HG03558 (cell line): ENCODE results near the gene TMEM109.

Source experiments
- ATAC-seq: cut with Tn5 transposase; IDR thresholded peaks from one replicate; pipeline ENCODE4 v1.9.1; 2021; ENCODE audit warnings: moderate number of reproducible peaks; ENCODE audit not compliant: unreplicated experiment; ENCODE audit errors: extremely low read depth

The TMEM109 gene

DNA sequence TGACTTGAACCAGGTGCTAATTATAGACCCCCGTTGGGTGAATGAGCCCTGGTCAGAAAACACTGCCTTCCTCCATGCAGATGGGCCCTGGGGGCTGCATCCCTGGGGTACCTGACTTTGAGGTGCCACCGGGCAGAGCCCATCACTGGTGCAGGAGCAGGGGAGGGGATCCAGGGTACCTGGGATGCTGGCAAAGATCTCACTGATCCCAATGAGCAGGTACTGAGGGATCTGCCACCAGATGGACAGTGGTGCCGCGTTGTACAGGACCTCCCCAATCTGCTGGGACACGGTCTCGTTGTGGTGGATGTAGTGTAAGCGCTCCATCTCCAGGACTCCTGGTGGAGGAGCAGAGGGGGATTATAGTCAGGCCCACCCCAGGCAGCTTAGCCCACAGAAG lies 25.3 kb downstream of the TMEM109 start:
- no peak for ATAC-seq

DNA sequence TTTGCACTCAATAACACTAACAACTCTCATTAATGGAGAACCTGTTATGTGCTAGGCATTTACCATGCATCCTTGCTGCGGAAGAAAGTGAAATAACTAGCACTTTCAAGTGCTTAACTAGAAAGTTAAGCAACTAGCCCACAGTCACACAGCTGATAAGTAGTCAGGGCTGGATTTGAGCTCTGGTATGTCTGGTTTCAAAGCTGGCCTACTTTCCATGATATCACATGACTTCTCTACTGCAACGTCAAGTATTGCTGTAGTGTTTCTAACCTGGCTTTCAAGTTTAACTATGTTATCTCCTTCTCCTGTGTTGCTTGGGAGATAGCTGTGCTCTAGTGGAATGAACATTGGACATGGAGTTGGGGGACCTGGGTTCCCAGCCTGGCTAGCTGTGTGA lies 25.9 kb downstream of the TMEM109 start:
- no peak for ATAC-seq

DNA sequence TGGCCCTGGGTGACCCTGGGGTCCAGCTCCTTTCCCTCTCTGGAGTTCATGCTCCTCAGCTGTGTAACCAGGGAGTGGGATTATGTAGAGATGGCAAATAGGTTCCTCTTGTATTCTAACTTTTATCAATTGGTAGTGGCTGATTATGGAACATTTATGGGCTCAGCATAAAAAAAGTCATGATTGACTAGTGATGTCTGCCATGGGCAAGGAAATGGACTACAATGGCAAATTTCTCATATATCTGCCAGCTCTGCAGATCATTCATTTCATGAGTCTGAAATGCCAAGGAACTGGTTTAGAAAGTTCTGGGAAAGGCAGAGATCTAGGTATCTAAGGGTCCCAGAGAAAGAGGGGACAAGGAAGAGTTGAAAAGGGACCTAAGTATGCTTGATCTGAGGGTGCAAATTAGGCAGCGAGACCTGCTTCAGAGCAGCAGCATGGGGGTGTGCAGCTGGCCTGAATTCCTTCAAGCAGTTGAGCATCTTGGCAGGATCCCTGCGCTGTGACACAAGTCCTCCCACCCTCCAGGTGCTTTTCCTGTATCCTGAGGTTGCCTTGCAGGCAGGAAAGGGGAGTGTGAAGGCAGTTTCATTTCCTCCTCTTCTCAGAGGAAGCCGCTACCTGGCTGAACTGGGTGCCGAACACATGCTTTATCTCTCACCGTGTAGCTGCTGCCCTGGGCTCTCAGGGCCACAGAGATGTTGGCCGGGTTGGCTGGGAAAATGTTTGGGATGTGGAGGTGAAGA lies 27.6 kb downstream of the TMEM109 start:
- ATAC-seq: no peak

DNA sequence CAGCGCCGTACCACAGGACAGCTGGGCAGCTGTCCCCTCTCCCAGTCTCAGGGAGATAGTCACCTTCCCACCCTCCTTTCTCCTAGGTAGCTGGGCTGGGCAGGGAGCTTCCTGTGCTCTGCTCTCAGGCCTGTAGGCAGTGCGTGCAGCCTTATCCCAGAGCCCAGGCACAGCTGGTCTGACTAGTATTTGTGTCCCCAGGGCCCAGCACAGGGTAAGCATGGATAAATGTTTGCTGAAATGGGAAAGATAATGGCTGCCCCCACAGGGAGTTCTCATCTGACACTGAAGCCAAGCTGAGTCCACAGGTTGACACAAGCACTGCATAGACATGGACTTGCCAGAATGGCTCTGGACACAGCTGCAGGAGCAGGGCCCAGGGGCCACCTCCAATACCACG lies 28.3 kb downstream of the TMEM109 start:
- ATAC-seq: no peak

DNA sequence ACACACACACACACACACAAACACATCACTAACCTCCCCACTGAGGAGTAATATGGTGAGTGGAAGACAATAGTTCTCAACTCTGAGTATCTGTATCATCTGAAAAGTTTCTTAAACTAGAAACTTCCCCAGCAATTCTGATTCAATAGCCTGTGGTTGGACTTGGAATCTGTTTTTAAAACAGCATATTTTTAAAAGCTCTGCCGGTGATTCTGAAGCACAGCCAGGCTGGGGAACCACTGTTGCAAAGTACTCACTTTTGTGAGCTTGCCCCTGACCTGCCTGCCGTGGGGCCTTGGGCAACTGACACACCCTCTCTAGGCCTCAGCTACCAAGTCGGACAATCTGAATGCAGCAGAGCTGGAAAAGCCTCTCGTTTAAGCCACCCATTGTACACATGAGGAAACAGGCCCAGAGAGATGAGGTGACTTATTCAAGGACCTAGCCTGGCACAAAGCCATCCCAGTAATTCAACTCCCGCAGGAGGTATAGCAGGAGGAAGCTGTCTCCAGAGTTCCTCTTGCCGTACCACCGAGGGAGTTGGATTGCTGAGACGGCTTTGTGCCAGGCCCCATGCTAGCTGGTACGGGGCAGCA lies 29.1 kb downstream of the TMEM109 start:
- ATAC-seq: no peak

DNA sequence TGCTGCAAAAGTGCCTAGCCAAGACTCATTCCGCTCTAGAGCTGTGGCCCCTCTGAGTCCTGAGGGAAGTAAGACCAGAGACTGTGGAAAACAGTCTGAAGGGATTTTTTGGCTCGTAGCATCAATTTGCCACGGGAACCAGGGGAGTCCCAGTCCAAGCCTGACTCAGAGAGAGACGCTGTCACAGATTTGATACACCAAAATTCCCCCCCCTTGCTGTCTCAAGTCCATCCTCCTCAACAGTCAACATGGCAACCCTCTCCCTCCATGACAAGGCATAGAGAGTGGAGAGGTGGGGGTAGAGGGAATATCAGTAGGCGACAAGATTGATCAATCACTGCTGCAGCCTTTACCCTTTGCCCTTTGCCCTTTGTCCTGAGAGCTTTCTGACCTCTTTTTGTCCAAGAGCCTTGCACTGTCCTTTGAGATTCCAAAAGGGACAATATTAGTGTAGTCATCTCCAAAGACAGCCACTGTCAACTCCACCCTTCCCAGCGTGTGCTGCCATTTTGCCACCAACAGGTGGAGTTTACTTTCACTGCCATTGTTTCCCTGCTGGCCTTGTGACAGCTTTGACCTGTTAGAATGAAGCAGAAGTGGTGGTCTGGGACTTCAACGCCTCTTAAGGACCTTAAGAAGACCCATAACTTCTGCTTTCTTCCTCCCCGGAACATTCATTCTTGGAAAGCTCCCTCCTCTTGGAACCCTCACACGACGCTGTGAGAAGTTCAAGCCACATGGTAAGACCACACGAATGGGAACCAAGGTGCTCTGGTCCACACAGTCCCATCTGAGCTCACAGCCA lies 30.7 kb downstream of the TMEM109 start:
- ATAC-seq: no peak

DNA sequence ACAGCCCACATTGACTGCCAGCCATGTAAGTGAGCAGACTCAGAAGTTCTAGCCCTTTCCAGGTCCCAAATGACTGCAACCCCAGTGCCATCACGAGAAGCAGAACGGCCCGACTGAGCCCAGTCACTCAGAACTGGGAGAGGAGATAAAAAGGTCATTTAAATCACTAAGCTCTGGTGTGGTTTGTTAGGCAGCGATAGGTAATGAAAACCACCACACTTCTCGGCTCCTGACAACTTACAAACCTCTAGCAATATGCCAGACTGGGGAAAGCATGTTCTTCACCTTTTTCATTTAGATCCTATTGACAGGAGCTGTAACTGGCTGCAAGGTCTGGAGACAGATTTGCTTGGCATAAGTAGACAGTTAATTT lies 31.3 kb downstream of the TMEM109 start:
- ATAC-seq: no peak

DNA sequence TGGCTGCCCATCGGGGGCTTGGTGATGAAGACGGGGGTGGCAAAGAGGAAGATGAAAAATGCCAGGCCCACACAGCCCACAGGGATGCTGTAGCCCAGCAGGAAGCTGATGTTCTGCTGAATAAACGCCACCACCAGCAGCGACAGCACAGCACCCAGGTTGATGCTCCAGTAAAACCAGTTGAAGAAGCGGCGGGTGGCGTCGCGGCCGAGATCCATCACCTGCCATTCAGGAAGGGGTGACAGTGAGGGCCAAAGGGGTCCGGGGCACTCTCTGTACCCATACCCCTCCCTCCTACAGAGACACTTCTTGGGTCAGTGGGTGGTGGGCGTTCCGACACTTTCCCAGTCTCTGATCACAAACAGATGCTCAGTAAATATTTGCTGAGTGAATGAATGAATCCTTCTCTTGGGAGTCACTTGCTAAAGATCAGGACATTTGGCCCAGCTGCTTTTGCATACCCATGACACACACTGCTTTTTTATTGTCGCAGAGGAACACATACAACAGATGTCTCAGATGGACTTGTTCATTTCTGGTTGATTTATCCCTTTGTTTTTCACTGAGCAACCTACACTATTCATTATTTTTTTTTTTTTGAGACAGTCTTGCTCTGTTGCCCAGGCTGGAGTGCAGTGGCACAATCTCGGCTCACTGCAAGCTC lies 32.8 kb downstream of the TMEM109 start:
- ATAC-seq: no peak

DNA sequence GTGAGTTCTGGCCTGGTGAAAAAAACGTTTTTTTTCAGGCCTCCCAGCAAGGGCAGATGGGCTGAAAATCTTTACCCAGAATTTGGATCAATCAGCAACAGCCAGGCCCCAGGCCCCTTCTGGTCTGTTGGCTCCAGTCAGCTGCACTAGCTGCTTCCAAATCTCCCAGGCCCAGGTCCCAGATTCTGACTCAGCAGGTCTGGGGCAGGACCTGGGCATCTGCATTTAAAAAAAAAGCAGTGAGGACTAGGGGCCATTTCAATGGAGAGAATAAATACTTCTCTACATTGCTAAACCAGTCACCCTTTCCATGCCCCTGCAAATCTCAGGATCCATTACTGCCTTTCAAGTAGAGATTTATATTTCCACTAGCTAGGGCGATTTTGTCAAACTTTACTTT lies 33.7 kb downstream of the TMEM109 start:
- no peak for ATAC-seq

DNA sequence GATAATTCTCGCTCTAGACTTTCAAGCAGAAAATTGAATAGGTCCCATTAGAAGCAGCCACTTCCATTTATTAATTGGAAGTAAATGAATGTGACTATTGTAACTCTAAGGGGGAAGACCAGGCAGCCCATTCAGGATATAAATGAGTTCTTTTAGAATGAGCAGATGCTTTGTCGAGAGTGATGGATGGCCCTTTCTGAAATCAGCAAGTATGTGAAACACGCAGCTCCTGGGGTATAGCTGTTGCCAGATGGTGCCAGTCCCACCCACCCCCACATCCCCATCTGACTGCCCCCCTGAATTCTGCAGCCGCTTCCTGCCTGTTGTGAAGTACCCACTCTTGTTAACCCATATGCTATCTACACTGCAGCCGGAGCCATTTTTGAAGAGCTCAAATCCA lies 34.3 kb downstream of the TMEM109 start:
- ATAC-seq: no peak

DNA sequence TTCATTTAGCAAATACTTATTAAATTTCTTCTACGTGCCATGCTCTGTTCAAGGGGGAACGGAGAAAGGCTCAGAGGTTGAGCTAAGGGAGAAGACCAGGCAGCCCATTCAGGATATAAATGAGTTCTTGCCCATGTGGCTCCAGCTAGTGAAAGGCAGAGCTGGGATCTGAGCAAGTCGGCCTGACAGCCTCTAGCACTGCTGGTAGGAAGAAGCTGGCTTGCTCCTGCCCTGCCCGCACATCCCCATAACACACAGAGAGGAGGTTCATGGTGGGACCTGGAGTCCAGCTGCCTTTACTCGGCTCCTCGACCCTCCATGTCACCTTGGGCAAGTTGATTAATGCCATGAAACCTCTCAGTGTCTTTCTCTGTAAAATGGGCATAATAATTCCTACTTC lies 36.1 kb downstream of the TMEM109 start:
- no peak for ATAC-seq

DNA sequence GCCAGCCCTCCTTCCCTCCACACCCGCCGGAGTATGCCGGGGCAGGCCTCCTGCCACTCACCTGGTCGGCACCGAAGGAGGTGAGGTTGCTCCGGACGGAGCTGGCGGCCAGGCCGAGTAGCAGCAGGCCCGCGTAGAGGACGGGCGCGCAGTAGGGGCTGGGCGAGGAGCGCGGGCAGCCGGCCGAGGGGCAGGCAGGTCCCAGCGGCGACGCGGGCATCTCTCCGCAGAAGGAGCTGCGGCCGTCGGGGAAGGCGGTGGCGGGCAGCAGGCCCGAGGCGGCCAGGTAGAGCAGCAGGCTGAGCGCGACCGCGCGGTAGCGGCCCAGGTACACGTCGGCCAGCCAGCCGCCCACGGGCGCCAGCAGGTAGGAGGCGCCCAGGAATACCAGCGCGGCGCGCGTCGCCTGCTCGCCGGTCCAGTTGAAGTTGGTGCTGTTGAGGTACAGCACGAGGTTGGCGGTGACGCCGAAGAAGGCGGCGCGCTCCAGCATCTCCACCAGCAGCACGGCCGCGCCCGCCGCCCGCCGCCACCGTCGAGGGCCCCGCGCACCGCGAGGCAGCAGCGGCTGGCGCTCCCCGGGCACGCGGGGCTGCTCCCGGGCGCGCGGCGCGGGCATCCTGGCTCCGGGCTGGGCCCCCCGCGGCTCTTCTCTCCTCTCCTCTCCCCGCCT lies 37.1 kb downstream of the TMEM109 start:
- no peak for ATAC-seq

DNA sequence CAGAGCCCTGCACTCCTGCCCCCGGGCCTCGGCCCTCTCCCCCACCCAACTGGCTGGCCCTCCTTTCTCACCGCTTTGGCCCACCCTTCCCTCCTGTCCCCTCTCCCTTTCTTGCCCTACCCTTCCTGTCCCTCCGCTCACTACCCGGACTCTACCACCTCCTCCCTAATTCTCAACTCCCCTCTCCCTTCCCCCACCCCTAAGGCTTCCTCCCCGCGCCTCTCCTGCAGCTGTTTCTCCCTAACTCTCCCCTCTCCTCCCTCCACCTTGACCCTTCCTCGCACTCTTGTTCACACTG lies 37.6 kb downstream of the TMEM109 start:
- no peak for ATAC-seq

DNA sequence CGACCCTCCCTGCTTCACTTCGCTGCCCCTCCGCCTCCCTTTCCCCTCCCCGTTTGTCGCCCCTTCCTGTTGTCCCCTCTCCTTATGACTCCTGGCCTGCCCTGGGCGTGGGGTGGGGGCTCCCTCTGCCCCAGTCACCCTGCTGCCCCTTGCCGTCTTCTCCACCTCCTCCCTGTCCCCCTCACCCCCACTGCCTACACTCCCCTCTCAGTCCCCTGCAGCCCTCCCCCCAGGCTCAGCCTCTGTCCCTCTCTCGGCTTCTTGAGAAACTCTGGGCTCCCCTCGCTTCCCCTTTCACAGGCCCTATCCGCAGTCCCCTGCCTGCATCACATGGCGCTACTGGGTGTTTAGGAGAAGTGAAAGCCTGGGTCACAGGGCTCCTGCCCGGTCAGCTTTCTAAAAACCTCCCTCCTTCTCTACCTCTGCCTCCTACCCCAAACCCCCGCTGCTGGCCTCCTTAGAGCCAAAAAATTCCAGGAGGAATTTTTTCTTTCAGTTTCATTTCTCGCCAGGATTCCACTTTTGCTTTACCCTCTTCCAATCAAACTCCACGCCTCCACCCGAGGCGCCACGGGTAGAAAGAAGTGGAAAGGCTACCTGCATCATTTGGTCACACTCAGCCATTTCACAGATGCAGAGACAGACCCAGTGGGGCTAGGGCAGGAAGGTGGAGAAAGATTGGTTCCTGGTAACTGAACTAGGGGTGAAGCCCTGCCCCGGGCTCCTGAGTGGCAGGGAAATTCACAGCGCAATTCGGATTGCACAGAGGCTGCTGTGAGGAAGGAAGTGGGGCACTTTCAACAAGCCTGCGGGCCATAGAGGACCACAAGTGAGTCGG lies 38.2 kb downstream of the TMEM109 start, which contains the start of gene SLC15A3:
Gene SLC15A3, minus strand, starts transcription at position 273 of the 838 bp plus-strand sequence. CDS start 625 bp downstream, outside the sequence.
- ATAC-seq: peak; percentile 43

DNA sequence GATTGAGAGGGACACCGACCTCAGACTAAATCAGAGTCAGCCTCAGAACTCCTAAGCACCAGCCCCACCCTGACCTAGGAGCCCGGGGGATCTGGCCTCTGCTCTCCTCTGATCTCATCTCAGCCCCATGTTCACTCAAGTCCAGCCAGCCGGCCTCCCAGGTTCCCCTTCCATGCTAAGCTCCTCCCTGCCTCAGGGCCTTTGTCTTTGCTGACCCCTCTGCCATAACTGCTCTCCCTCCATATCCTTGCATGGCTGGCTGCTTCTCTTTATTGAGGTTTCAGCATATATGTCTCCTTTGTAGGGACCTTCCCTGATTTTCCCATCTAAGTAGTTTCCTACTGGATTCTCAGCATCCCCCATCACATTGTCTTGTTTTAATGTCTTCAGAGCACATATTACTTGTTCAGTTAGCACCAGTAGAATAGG lies 38.8 kb downstream of the TMEM109 start:
- no peak for ATAC-seq

DNA sequence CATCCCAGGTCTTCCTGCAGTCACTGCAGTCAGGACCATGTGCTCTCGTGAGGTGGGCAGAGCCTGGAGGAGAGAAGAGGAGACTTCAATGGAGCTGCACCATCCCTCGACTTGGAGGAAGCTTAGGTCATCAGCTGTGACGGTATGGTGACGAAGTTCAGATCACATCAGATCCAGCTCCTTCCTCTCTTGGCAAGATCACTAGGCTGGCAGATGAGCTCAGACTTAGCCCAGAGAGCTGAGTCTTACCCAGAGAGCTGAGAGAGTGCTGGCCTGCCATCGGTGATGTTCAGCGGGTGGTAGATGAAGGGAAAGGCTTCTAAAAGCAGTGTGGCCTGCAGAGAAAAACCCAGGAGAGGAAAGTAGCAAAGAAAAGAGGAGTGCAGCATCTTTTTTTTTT lies 39.8 kb downstream of the TMEM109 start:
- ATAC-seq: no peak

DNA sequence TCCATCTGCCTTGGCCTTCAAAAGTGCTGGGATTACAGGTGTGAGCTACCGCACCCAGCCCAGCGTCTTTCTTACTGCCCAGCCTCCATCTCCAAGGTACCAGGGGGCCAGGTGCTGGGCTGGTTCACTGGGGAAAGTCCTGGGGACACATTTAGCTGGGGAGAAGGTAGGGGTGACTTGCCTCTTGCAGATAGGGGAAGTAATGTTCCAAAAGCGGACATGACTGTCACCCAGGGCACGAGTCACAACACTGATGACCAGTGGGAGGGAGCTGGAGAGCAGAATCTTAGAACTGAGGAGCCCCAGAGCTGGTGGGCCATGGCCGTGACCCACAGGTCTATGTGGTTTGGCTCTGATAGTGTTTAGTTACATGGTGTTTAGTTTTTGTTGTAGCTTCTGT lies 40.5 kb downstream of the TMEM109 start:
- ATAC-seq: no peak

DNA sequence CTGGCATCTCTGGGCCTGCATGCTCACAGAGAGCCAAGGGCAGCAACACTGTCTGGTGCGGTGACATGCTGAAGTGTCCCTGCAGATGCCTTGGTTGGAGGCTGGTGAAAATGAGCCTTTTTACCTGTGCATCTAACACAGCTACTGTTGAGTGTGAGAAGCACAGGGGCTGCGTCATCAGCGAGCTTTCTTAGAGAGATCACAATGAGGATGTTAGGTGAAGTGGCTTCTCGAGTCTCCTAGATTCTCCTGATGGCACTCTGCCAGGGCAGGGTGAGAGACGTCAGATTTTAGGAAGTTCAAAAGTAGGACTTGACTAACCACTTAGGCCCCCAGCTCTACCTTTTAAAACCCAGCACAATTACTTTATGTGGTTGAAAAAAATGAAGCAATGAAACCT lies 41.6 kb downstream of the TMEM109 start:
- no peak for ATAC-seq

DNA sequence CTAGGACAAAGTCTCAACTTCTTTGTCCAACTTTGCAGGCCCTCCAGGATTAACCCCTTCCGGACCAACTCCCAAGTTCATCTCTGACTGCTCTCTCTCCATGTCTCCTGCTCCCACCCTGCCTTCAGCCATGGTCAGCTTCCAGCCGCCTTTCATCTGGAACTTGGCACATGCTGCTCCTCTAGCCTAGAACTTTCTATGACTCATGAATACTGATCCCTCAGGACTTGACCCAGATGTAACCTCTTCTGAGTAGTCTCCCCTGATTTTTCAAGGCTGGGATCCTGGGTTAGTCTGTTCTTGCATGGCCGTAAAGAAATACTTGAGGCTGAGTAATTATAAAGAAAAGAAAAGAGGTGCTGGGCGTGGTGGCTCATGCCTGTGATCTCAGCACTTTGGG lies 43.2 kb downstream of the TMEM109 start:
- ATAC-seq: no peak

DNA sequence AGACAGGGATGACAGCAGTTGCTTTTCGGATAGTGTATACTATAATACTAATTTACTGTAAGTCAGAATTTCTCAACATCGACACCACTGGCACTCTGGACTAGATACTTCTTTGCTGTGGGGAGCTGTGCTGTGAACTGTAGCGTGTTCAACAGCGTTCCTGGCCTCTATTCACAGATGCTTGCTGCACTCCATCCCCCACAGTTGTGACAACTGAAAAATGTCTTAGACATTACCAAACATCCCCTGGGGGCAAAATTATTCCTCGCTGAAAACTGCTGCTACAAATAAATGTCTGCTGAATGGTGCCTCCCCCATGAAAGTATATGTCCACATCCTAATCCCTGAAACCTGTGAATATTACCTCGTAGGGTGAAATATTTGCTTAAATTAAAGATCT lies 45.5 kb downstream of the TMEM109 start:
- no peak for ATAC-seq
